HepG2 (cell line): ENCODE results near the gene INPP5K. TPM values are rescaled to one million over a fixed set of nuclear protein-coding genes. Genes with fewer than 3 reads are reported as not detected.

Source experiments
- AHR ChIP-seq: IDR thresholded peaks from 2 replicates; pipeline ENCODE4 v1.6.1; 2018; ENCODE audit warnings: missing genetic modification reagents, missing compliant biosample characterization
- CERS6 ChIP-seq: sonication (generic); formaldehyde crosslinking; IDR thresholded peaks from 2 replicates; pipeline ENCODE4 v1.5.0; 2020; ENCODE audit warnings: missing genetic modification reagents
- E2F5 ChIP-seq: sonication (generic); formaldehyde crosslinking; conservative IDR thresholded peaks from 2 replicates; pipeline ENCODE4 v1.4.0; 2020; ENCODE audit warnings: missing genetic modification reagents
- FOXA1 ChIP-seq, 2 experiments: fragments of 450-650 bp in 1 of 2; sonication (generic) in 1 of 2; formaldehyde crosslinking in 1 of 2; IDR thresholded peaks; 2 replicates each; pipeline versions ENCODE4 v1.4.0 to v1.6.1; 2016 to 2020; ENCODE audit warnings: missing genetic modification reagents in 1 of 2
- MXD1 ChIP-seq: sonication (generic); formaldehyde crosslinking; IDR thresholded peaks from 2 replicates; pipeline ENCODE4 v1.4.0; 2020; ENCODE audit warnings: mild to moderate bottlenecking, missing genetic modification reagents
- ZFP37 ChIP-seq: sonication (generic); formaldehyde crosslinking; IDR thresholded peaks from 2 replicates; pipeline ENCODE4 v1.4.0; 2020; ENCODE audit warnings: missing genetic modification reagents, borderline replicate concordance
- ZNF20 ChIP-seq: sonication (generic); formaldehyde crosslinking; IDR thresholded peaks from 2 replicates; pipeline ENCODE4 v1.4.0; 2020; ENCODE audit warnings: mild to moderate bottlenecking, moderate library complexity, missing genetic modification reagents
- ZNF280B ChIP-seq: sonication (generic); formaldehyde crosslinking; IDR thresholded peaks from 2 replicates; pipeline ENCODE4 v1.5.0; 2020; ENCODE audit warnings: missing genetic modification reagents, mild to moderate bottlenecking, borderline replicate concordance
- ZNF317 ChIP-seq: sonication (generic); formaldehyde crosslinking; IDR thresholded peaks from 2 replicates; pipeline ENCODE4 v1.5.0; 2020; ENCODE audit warnings: mild to moderate bottlenecking, missing genetic modification reagents
- ZNF501 ChIP-seq: sonication (generic); formaldehyde crosslinking; IDR thresholded peaks from 2 replicates; pipeline ENCODE4 v1.5.1; 2020; ENCODE audit warnings: mild to moderate bottlenecking, moderate library complexity, missing genetic modification reagents
- ZNF556 ChIP-seq: sonication (generic); formaldehyde crosslinking; IDR thresholded peaks from 2 replicates; pipeline ENCODE4 v1.4.0; 2020; ENCODE audit warnings: mild to moderate bottlenecking, missing genetic modification reagents, borderline replicate concordance
- ZNF879 ChIP-seq: sonication (generic); formaldehyde crosslinking; IDR thresholded peaks from 2 replicates; pipeline ENCODE4 v1.8.1; 2023; ENCODE audit warnings: missing genetic modification reagents
- ZSCAN31 ChIP-seq: sonication (generic); formaldehyde crosslinking; IDR thresholded peaks from 2 replicates; pipeline ENCODE4 v1.5.0; 2020; ENCODE audit warnings: low read depth, mild to moderate bottlenecking, missing genetic modification reagents
- polyA plus RNA-seq, 8 experiments: library from polyadenylated mRNA; depleted of rRNA in 3 of 8; stranded (reverse) in 7 of 8; unstranded in 1 of 8; fragments of >200 nt; fragmentation: Illumina TruSeq in 4 of 8; extraction: Trizol in 4 of 8; gene quantifications; 2 replicates each; pipeline versions ENCODE4 v1.2.1 to v1.2.3, GENCODE V29; 2011 to 2016; ENCODE audit warnings: low read depth in 4 of 8, missing spikeins in 1 of 8, mixed read lengths in 1 of 8; ENCODE audit not compliant: insufficient read depth in 1 of 8
- total RNA-seq, 5 experiments: library from RNA; depleted of rRNA; stranded (reverse); fragments of >200 nt; fragmentation: Illumina TruSeq; extraction: Trizol; gene quantifications; 2 replicates each; pipeline ENCODE4 v1.2.3, GENCODE V29; 2016; ENCODE audit warnings: low read depth in 1 of 5

INPP5K gene
- total and polyA plus RNA-seq, 2 of the 13 experiments (the other 11 are each of a cell fraction or from before 2014, with no cell fraction given), result 4.8 to 9.6 TPM

- 0 out of 2 replicates have a peak, but pooled peaks have one; percentile 22 for TF ChIP-seq MXD1
- 0 out of 2 replicates have a peak, but pooled peaks have one; percentile 46 for TF ChIP-seq ZNF280B (CRISPR knock-in tag)
- 0 out of 2 replicates have a peak, but pooled peaks have one; percentile 58 for TF ChIP-seq ZNF317 (CRISPR knock-in tag)
- TF ChIP-seq FOXA1 (IDR thresholded peaks at IDR 0.05), result no peak
- TF ChIP-seq FOXA1 (CRISPR knock-in tag; IDR thresholded peaks at IDR 0.05), result no peak
- peak; percentile 15; the same call in 1 of the 2 replicates for TF ChIP-seq ZNF556 (CRISPR knock-in tag)
- no peak for TF ChIP-seq ZFP37 (CRISPR knock-in tag)
- TF ChIP-seq ZNF20 (CRISPR knock-in tag), result no peak
- TF ChIP-seq ZNF879, result no peak
- no peak for TF ChIP-seq ZSCAN31 (CRISPR knock-in tag)
- no peak for TF ChIP-seq E2F5 (CRISPR knock-in tag)
- no peak for TF ChIP-seq CERS6 (CRISPR knock-in tag)
- 0 out of 2 replicates have a peak, but pooled peaks have one; percentile 46 for TF ChIP-seq AHR
- TF ChIP-seq ZNF501, result peak; percentile 70; the same call in 1 of the 2 replicates
Measured at GRCh38 chr17:1492249-1493206, 23.9 kb downstream of the INPP5K start, which contains the start of gene MYO1C (continued).
